Choroid plexus epithelial cell (primary cell): ENCODE results near the gene GTPBP2.
"Not testable (repeated sequence)": the region's sequence is repeated elsewhere in the genome, so short reads cannot be mapped to it uniquely, and the experiment has no call there.

Experiments used
- DNase-seq: peaks from one replicate; pipeline ENCODE4 v3.0.0-alpha.2; 2010; ENCODE audit warnings: low read depth
- H3K4me3 ChIP-seq: 2 replicates; pipeline ENCODE4 v1.5.1; 2011; ENCODE audit warnings: low read depth, mild to moderate bottlenecking, control low read depth, low read length, moderate library complexity
- CTCF ChIP-seq: conservative IDR thresholded peaks from 2 replicates; pipeline ENCODE4 v1.5.1; 2011; ENCODE audit warnings: low read depth, mild to moderate bottlenecking, control low read depth, inconsistent platforms, low read length, moderate library complexity

The GTPBP2 gene

GRCh38 chr6:43608807-43609206 lies 20.3 kb downstream of the GTPBP2 start:
- H3K4me3 ChIP-seq: no peak overlapping the region
- no peak for TF ChIP-seq CTCF
- DNase-seq: no peak

GRCh38 chr6:43608310-43608763 lies 20.7 kb downstream of the GTPBP2 start:
- H3K4me3 ChIP-seq: no peak overlapping the region
- peak; percentile 91 for DNase-seq
- peak; percentile 92 for TF ChIP-seq CTCF

- TF ChIP-seq CTCF: no peak
- no peak overlapping the region for H3K4me3 ChIP-seq
- no peak for DNase-seq
Observed at GRCh38 chr6:43606019-43606418, 23.0 kb downstream of the GTPBP2 start.

GRCh38 chr6:43604174-43604573 lies 24.9 kb downstream of the GTPBP2 start:
- H3K4me3 ChIP-seq: no peak overlapping the region
- DNase-seq: peak; percentile 80
- TF ChIP-seq CTCF: no peak

GRCh38 chr6:43600595-43600994 lies 28.5 kb downstream of the GTPBP2 start:
- TF ChIP-seq CTCF: no peak
- no peak overlapping the region for H3K4me3 ChIP-seq

GRCh38 chr6:43593938-43594337 lies 35.1 kb downstream of the GTPBP2 start:
- no peak for TF ChIP-seq CTCF
- H3K4me3 ChIP-seq: no peak overlapping the region
- no peak for DNase-seq

More at GRCh38 chr6:43600595-43600994, 28.5 kb downstream of the GTPBP2 start:
- no peak for DNase-seq

- H3K4me3 ChIP-seq, DNase-seq: not testable (repeated sequence)
Observed at GRCh38 chr6:43589564-43589963, 39.5 kb downstream of the GTPBP2 start.

- DNase-seq: no peak
- no peak for TF ChIP-seq CTCF
- no peak overlapping the region for H3K4me3 ChIP-seq
Observed at GRCh38 chr6:43588194-43588593, 40.9 kb downstream of the GTPBP2 start.
